Osteocyte (in vitro differentiated cells): ENCODE results near the gene FTO. TPM values are rescaled to one million over a fixed set of nuclear protein-coding genes. Genes with fewer than 3 reads are reported as not detected.

Source experiments
- DNase-seq: peaks from one replicate; pipeline ENCODE4 v3.0.0; 2021; ENCODE audit warnings: mixed read lengths; ENCODE audit not compliant: unreplicated experiment; ENCODE audit errors: extremely low spot score
- H3K27ac Mint-ChIP-seq: one replicate; pipeline ENCODE4 v1.8.0; 2021; ENCODE audit warnings: mild to moderate bottlenecking, mixed read lengths; ENCODE audit not compliant: unreplicated experiment
- H3K27me3 Mint-ChIP-seq: one replicate; pipeline ENCODE4 v1.8.0; 2021; ENCODE audit warnings: mixed read lengths; ENCODE audit not compliant: unreplicated experiment
- H3K36me3 Mint-ChIP-seq: one replicate; pipeline ENCODE4 v1.8.0; 2021; ENCODE audit warnings: mixed read lengths; ENCODE audit not compliant: unreplicated experiment
- H3K4me1 Mint-ChIP-seq: one replicate; pipeline ENCODE4 v1.8.0; 2021; ENCODE audit warnings: mixed read lengths; ENCODE audit not compliant: unreplicated experiment
- H3K4me3 Mint-ChIP-seq: one replicate; pipeline ENCODE4 v1.8.0; 2021; ENCODE audit warnings: mild to moderate bottlenecking, moderate library complexity, mixed read lengths; ENCODE audit not compliant: unreplicated experiment
- H3K9me3 Mint-ChIP-seq: one replicate; pipeline ENCODE4 v1.8.0; 2021; ENCODE audit warnings: mixed read lengths; ENCODE audit not compliant: unreplicated experiment
- total RNA-seq: library from RNA; stranded (reverse); gene quantifications from 2 replicates; pipeline ENCODE4 v1.2.1, GENCODE V29; 2021
- TF ChIP-seq, protein P1 (sequence below): fragments of 200-600 bp; sonication (generic); IDR thresholded peaks from 2 replicates; pipeline ENCODE4 v1.5.0; 2021; ENCODE audit warnings: antibody characterized with exemption, mild to moderate bottlenecking, moderate library complexity

Gene FTO
- total RNA-seq, 1 donor from 2014 or later: 108 TPM

DNA sequence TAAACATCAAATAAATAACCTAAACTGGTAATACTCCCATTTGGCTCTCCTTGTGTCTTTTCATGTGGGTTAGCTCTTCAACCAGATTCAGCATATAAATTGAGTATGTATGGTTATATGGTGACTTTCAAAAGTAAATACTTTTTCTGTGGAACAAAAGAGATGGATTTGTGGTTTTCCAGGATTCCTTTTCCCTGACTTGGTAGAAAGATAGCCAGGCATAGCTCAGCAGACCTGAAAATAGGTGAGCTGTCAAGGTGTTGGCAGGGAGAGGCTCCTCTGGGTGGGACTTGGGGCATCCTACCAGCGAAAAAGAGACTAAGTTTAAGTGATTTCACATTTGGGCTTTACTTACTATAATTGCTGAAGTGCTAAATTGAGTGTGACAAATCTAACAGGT lies 80.3 kb downstream of the FTO start:
- no peaks in the 10 kb centered on the region for H3K9me3 Mint-ChIP-seq

DNA sequence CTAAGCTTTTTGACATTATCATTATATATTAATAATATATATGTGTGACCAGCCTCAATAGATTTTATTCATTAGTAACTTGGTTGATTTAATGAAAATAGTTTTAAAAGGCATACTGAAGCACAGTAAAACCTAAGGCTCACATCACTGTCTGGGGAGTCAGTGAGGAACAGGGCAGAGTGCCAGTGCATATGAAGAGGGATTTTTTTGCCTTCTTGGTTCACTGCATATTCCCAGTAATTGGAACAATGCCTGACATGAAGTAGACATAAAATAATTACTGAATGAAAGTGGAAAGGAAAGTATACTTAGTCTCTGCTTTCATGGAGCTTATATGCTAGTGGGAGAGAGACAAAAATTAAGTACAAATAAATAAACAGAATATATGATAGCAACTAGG lies 81.1 kb downstream of the FTO start:
- H3K36me3 Mint-ChIP-seq: no peaks in the 10 kb centered on the region
- peak overlapping the region; percentile 17 for H3K27ac Mint-ChIP-seq
- peaks cover 59% of the 10 kb centered on the region for H3K4me1 Mint-ChIP-seq
- H3K9me3 Mint-ChIP-seq: no peaks in the 10 kb centered on the region
- no peaks in the 10 kb centered on the region for H3K27me3 Mint-ChIP-seq
- TF ChIP-seq, protein P1, sequence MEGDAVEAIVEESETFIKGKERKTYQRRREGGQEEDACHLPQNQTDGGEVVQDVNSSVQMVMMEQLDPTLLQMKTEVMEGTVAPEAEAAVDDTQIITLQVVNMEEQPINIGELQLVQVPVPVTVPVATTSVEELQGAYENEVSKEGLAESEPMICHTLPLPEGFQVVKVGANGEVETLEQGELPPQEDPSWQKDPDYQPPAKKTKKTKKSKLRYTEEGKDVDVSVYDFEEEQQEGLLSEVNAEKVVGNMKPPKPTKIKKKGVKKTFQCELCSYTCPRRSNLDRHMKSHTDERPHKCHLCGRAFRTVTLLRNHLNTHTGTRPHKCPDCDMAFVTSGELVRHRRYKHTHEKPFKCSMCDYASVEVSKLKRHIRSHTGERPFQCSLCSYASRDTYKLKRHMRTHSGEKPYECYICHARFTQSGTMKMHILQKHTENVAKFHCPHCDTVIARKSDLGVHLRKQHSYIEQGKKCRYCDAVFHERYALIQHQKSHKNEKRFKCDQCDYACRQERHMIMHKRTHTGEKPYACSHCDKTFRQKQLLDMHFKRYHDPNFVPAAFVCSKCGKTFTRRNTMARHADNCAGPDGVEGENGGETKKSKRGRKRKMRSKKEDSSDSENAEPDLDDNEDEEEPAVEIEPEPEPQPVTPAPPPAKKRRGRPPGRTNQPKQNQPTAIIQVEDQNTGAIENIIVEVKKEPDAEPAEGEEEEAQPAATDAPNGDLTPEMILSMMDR: no peak
- no peak overlapping the region for H3K4me3 Mint-ChIP-seq
- DNase-seq: no peak

More for the DNA sequence above, 80.3 kb downstream of the FTO start:
- Mint-ChIP-seq H3K4me1 (peaks cover 60% of the 10 kb centered on the region), H3K4me3 (no peak overlapping the region), H3K36me3 (no peaks in the 10 kb centered on the region), H3K27ac (no peak overlapping the region), H3K27me3 (no peaks in the 10 kb centered on the region)
- TF ChIP-seq, protein P1: no peak
- no peak for DNase-seq

DNA sequence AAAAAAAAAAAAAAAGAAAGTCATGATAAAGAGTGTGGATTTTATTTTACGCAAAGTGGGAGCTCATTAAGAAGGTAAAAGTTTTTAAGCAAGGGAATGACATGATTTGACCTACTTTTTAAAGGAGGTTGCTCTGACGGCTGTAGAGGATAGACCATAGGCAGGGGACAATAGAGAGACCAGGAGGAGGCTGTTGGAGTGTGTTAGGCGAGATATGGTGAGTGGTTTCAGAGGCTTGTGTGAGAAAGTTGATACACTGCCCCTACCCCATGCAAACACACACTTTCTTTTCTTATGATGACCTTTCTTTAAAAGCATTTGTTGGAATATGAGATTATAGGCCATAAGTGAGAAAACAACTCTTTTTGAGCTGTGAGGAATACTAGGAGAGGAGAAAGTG lies 82.0 kb downstream of the FTO start:
- Mint-ChIP-seq H3K27me3 (no peaks in the 10 kb centered on the region), H3K4me1 (peaks cover 54% of the 10 kb centered on the region), H3K4me3 (no peak overlapping the region), H3K27ac (no peak overlapping the region), H3K36me3 (no peaks in the 10 kb centered on the region), H3K9me3 (no peaks in the 10 kb centered on the region)
- TF ChIP-seq, protein P1: no peak
- DNase-seq: no peak

DNA sequence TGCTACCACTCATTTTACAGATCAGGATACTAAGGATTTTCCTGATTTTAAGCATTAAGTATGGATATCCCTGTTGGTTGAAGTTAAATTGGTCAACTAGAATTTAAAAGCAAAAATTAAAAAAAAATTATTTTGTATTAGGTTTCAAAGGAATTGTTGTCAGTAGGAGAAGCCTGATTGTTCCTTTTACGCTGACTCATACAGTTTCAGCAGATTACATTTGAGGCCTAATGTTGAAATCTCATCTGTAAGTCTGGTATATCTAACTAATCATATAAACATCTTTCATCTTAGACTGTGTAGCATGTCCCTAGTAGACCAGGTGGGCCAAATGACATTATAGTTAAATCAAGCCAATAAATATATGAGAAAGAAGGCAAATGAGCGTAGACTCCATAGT lies 83.5 kb downstream of the FTO start:
- DNase-seq: no peak

DNA sequence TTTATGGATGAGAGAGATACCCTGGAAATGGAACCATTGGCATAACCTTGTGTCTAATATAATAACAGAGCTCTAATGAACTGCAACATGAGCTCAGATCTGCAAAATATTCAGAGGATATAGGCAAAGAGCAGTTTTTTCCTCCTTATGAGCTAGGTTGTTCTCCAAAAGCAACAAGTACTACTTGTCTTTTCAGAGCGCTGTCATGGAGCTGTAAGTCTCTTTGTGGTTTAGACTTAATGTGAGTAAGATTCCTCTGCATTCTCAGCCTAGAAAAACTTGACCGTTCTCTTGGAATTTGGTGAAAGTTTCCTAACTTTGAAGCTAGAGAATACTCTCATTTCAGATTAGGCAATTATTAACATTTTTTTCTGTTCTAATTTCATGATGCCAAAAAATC lies 85.2 kb downstream of the FTO start:
- H3K27me3 Mint-ChIP-seq: no peaks in the 10 kb centered on the region
- H3K4me1 Mint-ChIP-seq: peaks cover 32% of the 10 kb centered on the region
- peak overlapping the region; percentile 61 for H3K27ac Mint-ChIP-seq
- no peaks in the 10 kb centered on the region for H3K9me3 Mint-ChIP-seq
- DNase-seq: no peak
- H3K4me3 Mint-ChIP-seq: no peak overlapping the region
- TF ChIP-seq, protein P1: no peak
- no peaks in the 10 kb centered on the region for H3K36me3 Mint-ChIP-seq

More for the DNA sequence above, 83.5 kb downstream of the FTO start:
- TF ChIP-seq, protein P1: no peak
- Mint-ChIP-seq H3K9me3 (no peaks in the 10 kb centered on the region), H3K27me3 (no peaks in the 10 kb centered on the region), H3K27ac (no peak overlapping the region), H3K4me1 (peaks cover 39% of the 10 kb centered on the region), H3K4me3 (no peak overlapping the region), H3K36me3 (no peaks in the 10 kb centered on the region)
